ENCODE results near the gene RAPGEF3.

Gene RAPGEF3

DNA sequence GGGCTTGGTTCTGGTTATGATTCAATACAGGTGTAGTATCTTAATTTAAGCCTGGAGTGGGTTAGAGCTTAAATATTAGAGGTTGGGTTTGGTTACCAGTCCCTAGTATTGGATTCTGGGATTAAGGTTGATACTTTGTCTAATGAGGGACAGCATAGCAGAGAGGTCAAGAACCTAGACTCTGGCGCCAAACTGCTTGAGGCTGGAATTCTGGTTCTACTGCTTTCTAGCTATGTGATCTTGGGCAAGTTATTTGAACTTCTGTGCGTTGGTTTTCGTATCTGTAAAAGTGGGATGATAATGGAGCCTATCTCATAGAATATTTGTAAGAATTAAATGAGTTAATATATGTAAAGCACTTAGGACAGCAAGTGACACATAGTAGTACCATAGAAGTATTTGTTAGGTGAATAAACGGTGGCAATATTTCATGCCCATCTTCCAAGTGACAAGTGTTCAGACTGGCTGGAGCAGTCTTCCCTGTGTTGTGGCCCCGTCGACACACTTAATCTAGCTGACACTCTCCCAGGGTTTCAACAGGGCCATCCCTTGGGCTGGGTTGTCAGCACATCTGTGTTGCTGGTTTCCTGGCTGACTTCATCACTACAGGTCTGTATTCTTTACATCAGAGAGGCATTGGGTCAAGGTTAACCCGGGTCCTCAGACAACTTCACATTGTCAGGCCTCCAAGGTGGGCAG is 36.4 kb downstream of the RAPGEF3 start:
- TF ChIP-seq, protein P1, sequence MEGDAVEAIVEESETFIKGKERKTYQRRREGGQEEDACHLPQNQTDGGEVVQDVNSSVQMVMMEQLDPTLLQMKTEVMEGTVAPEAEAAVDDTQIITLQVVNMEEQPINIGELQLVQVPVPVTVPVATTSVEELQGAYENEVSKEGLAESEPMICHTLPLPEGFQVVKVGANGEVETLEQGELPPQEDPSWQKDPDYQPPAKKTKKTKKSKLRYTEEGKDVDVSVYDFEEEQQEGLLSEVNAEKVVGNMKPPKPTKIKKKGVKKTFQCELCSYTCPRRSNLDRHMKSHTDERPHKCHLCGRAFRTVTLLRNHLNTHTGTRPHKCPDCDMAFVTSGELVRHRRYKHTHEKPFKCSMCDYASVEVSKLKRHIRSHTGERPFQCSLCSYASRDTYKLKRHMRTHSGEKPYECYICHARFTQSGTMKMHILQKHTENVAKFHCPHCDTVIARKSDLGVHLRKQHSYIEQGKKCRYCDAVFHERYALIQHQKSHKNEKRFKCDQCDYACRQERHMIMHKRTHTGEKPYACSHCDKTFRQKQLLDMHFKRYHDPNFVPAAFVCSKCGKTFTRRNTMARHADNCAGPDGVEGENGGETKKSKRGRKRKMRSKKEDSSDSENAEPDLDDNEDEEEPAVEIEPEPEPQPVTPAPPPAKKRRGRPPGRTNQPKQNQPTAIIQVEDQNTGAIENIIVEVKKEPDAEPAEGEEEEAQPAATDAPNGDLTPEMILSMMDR (IDR thresholded peaks at IDR 0.05): no peak
- no peak for DNase-seq (ENCODE audit: low spot score)
- Histone ChIP-seq H3K27ac (no peak overlapping the region), H3K4me3 (no peak overlapping the region)

DNA sequence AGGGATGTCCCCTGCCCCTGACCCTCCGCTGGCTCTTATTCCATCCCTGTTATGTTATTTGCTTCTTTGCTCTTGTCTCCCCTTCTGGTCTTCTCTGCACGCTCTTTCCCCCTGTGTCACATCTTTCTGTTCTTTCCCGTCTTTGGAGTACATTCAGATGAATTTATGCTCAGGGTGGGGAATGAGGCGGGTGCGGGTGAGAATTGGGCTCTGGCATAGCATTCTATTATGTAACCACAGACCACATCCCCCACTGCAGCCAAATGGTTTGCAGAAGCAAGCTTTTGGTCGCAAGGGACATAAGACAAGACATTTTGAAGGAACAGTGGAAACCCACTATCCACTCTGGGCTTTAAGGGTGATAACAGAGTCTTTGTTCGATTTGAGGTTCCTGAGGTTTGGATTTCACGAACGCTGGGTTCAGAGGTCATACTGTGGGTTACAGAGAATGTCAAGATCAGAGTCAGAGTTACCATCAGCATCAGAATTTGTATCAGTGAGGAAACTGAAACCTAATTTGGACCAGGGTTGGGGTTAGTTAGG is 37.2 kb downstream of the RAPGEF3 start:
- no peak overlapping the region for H3K27ac ChIP-seq

DNA sequence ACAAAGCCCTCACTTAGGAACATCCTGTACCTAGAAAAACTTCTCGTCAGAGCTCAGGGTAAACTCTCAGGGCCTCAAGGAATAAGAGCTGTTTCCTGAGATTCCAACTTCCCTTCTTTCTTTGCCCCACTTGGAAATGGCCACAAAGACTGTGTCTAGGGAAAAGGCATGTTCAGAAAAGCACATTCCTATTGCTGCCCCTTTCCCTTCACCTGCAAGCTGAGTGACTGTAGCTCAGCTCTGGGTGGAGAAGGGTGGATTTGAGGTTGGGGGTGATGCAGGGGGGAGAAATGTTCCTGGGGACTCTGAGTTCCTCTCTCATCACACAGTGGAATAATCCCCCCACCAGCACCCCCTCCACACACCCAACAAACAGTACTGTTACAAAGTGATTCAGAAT is 40.1 kb downstream of the RAPGEF3 start:
- Histone ChIP-seq H3K4me3 (no peak overlapping the region), H3K27ac (peak overlapping the region; percentile 85 to 88)
- no peak for DNase-seq (ENCODE audit: low spot score)
- TF ChIP-seq, protein P1 (IDR thresholded peaks at IDR 0.05): no peak

More for the DNA sequence above, 37.2 kb downstream of the RAPGEF3 start:
- no peak for DNase-seq (ENCODE audit: low spot score)
- no peak overlapping the region for H3K4me3 ChIP-seq
- TF ChIP-seq, protein P1 (IDR thresholded peaks at IDR 0.05): no peak

DNA sequence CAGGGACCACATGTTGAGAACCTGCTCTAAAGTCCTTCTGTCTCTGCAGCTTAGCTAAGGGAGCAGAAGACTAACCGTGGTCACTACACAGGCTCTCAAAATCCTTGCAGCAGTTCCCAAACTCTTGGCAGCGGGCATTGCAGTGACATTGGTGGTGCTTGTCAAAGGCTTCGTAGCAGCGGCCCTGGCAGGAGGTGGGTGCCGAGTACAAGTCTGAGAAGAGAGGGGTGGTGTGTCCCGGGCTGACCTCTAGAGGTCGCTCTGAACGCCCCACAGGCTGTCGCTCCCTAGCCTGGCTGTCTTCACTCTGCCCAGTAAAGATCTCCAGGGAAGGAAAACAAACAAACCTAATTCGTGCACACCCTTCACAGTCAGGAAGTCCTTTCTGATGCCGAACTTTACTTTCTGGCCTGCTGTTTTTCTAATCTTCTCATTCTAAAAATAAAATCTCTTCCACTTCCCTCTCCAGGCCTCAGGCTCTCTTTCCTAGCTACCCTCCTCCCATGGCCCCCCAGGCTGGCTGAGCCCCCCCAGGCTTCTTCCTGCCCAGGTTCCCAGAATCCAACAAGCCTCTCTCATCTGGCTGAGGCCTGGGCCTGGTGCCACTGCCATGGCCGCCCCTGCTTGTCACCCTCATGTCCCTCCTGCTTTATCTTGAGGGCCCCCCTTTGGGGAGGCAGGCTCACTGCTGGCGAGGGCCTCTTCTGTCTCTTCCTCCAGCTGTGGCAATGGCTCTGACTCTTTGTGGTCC is 41.1 kb downstream of the RAPGEF3 start:
- Histone ChIP-seq H3K27ac (peak overlapping the region; percentile 85 to 88), H3K4me3 (peak overlapping the region; percentile 18)
- peak; percentile 94 for DNase-seq (ENCODE audit: low spot score)
- TF ChIP-seq, protein P1 (IDR thresholded peaks at IDR 0.05): peak; percentile 79

DNA sequence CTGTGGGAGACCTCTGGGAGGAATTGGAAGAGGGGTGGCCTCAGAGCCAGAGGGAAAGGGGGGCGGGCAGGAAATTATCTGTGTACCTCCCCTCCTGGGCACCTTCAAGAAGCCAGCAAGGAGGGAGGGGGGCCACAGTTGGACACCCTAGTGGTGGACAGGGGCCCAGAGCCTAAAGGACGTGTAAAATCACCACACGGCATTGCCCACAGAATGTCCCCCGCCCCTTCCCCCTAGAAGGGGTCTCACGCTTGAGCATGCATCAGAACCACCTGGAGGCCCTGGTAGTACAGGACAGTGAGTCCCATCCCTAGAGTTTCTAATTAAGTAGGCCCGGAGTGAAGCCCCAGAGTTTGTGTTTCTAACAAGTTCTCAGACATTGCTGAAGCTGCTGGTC is 41.6 kb downstream of the RAPGEF3 start:
- H3K27ac ChIP-seq: peak overlapping the region; percentile 85 to 88
- DNase-seq (ENCODE audit: low spot score): no peak
- peak overlapping the region; percentile 0 for H3K4me3 ChIP-seq
- TF ChIP-seq, protein P1 (IDR thresholded peaks at IDR 0.05): no peak

DNA sequence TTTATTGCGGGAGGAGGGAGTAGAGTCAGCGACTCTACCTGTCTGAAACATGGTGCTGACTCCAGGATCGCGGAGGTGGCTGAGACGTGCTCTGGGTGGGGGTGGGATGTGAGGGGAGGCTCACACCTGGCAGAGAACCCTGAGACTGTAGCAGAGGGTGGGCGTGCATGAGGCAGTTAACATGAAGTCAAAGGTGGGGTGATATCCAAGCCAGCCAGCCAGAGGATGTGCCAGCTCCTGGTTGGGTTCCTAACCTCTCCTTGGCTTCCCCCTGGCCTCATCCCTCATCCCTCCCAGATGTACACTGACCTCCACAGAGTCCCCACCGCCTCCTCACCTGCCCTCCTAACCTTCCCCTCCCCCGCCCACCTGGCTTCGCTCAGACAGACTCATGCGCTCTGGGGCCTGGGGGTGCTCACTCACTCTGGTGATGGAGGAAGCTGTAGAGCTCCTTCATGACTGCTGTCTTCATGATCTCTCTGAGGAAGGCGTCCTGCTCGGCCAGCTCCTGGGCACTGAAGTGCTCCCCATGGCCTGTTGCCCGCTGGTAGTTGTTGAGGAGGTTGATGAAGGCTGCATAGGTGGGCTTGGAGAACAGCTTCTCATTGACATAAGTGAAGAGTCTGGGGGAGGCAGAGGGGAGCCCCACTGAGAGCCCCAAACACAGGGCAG is 42.7 kb downstream of the RAPGEF3 start:
- Histone ChIP-seq H3K27ac (peak overlapping the region in 1 of 2 donors; percentile 85), H3K4me3 (peak overlapping the region; percentile 46)
- DNase-seq (ENCODE audit: low spot score): peak; percentile 74
- TF ChIP-seq, protein P1 (IDR thresholded peaks at IDR 0.05): no peak

Data from coronary artery (tissue), 2 donors.